ENCODE results near the gene GPRIN3.

DNA sequence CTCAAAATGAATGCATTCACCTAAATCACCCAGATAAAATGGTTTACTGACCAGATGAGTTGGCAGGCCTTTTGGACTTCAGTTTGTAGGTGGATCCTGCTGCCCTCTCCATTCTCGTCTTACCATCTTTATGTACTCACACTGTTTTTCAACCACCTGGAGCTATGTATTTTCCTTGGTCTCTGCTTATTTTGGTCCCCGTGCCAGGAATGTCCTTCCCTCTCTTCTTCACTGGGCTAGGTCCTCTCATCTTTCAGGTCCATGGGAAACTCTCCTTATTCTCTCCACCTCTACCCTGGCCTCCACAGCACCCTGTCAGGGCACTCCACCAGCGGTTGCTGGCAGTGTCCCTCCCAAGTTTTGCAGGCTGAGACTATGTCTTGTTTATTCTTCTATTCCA, 2.6 kb downstream of the GPRIN3 start:
- TF ChIP-seq, protein P1, sequence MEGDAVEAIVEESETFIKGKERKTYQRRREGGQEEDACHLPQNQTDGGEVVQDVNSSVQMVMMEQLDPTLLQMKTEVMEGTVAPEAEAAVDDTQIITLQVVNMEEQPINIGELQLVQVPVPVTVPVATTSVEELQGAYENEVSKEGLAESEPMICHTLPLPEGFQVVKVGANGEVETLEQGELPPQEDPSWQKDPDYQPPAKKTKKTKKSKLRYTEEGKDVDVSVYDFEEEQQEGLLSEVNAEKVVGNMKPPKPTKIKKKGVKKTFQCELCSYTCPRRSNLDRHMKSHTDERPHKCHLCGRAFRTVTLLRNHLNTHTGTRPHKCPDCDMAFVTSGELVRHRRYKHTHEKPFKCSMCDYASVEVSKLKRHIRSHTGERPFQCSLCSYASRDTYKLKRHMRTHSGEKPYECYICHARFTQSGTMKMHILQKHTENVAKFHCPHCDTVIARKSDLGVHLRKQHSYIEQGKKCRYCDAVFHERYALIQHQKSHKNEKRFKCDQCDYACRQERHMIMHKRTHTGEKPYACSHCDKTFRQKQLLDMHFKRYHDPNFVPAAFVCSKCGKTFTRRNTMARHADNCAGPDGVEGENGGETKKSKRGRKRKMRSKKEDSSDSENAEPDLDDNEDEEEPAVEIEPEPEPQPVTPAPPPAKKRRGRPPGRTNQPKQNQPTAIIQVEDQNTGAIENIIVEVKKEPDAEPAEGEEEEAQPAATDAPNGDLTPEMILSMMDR (IDR thresholded peaks at IDR 0.05) = no peak
- TF ChIP-seq POLR2A (IDR thresholded peaks at IDR 0.05) (no peak), POLR2AphosphoS5 (IDR thresholded peaks at IDR 0.05; ENCODE audit: insufficient read depth in 1 of 2, low read depth in 1 of 2) (no peak)

Data from vagina (tissue), 2 donors.